ENCODE data around the gene CYB5A.

DNA sequence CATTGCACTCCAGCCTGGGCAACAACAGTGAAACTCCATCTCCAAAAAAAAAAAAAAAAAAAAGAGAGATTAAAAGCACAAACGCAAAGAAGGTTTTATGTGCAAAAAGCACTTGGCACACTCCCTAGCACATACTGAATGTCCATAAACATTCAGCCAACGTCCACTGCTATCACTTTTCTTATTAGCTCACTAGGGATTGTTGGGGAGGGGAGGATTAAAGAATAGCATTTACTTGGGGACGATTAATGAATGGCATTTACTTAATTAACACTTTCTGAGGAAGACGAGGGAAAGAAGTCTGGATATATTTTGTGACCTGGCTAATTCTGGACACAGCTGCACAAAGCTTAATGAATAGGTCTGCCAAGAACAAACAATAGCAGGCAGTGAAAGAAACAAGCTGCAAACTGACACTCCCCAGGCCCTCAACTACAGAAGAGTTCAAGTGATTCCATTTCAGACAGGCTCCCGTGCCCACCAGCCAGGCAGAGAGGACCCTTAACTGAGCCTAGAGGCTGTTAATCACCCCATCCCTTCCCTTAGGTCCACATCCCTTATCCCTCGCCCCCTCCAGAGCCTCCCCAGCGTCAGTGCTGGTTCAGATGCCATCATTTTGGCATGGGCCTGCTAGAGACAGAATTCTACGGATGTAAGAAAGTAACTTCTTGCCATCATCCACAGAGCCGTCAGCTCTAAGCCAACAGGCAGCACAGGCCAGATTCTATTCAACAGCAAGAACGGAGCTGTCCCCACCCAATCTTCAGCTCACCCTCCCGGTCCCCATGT lies 7.4 kb downstream of the CYB5A start:
- TF ChIP-seq, protein P1, sequence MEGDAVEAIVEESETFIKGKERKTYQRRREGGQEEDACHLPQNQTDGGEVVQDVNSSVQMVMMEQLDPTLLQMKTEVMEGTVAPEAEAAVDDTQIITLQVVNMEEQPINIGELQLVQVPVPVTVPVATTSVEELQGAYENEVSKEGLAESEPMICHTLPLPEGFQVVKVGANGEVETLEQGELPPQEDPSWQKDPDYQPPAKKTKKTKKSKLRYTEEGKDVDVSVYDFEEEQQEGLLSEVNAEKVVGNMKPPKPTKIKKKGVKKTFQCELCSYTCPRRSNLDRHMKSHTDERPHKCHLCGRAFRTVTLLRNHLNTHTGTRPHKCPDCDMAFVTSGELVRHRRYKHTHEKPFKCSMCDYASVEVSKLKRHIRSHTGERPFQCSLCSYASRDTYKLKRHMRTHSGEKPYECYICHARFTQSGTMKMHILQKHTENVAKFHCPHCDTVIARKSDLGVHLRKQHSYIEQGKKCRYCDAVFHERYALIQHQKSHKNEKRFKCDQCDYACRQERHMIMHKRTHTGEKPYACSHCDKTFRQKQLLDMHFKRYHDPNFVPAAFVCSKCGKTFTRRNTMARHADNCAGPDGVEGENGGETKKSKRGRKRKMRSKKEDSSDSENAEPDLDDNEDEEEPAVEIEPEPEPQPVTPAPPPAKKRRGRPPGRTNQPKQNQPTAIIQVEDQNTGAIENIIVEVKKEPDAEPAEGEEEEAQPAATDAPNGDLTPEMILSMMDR (conservative IDR thresholded peaks at IDR 0.05): no peak
- TF ChIP-seq ZFX (IDR thresholded peaks at IDR 0.05): no peak
